Measurements from ENCODE around the gene JARID2.

GRCh38 chr6:15462256-15462655, 216.4 kb downstream of the JARID2 start:
- TF ChIP-seq SIN3A (IDR thresholded peaks at IDR 0.05; ENCODE audit: borderline replicate concordance, insufficient read depth, low read length) (no peak), TAF1 (IDR thresholded peaks at IDR 0.05; ENCODE audit: borderline replicate concordance, insufficient read depth, low read length) (no peak), POLR2AphosphoS5 (IDR thresholded peaks at IDR 0.05; ENCODE audit: low read depth, low read length) (no peak)
